Activated T-helper 2 cell treated with anti-CD3 and anti-CD28 coated beads, Interferon-gamma antibody, Interleukin-2, Interleukin-4, amounts not matched to agents 10 μg/mL and 5 μg/mL and 100 μg/mL, durations not matched to agents 14 hours and 24 hours and 36 hours (primary cell): ENCODE measurements around the gene FARP1. TPM values are rescaled to one million over a fixed set of nuclear protein-coding genes. Genes with fewer than 3 reads are reported as not detected.

Source experiments
- DNase-seq: peaks from one replicate; pipeline ENCODE4 v3.0.0; 2021; ENCODE audit warnings: low spot score
- H3K27ac Mint-ChIP-seq: one replicate; pipeline ENCODE4 v1.8.0; 2021; ENCODE audit warnings: mixed read lengths
- H3K27me3 Mint-ChIP-seq: one replicate; pipeline ENCODE4 v1.8.0; 2021; ENCODE audit warnings: low read depth, mixed read lengths
- H3K36me3 Mint-ChIP-seq: one replicate; pipeline ENCODE4 v1.8.0; 2021; ENCODE audit warnings: low read depth, mixed read lengths
- H3K4me1 Mint-ChIP-seq: one replicate; pipeline ENCODE4 v1.8.0; 2021; ENCODE audit warnings: low read depth, mixed read lengths
- H3K4me3 Mint-ChIP-seq: one replicate; pipeline ENCODE4 v1.8.0; 2021; ENCODE audit warnings: low read depth, mild to moderate bottlenecking, moderate library complexity, mixed read lengths
- H3K9me3 Mint-ChIP-seq: one replicate; pipeline ENCODE4 v1.8.0; 2021; ENCODE audit warnings: mixed read lengths
- intact Hi-C: fragments of 100-400 bp; cut with micrococcal nuclease; formaldehyde crosslinking; loops from one replicate; pipeline ENCODE4 v1.15.1; 2023
- total RNA-seq: library from RNA; stranded (reverse); gene quantifications from 2 replicates; pipeline ENCODE4 v1.2.3, GENCODE V29; 2022

Gene FARP1
- total RNA-seq, 1 donor from 2014 or later: 0.89 TPM

DNA sequence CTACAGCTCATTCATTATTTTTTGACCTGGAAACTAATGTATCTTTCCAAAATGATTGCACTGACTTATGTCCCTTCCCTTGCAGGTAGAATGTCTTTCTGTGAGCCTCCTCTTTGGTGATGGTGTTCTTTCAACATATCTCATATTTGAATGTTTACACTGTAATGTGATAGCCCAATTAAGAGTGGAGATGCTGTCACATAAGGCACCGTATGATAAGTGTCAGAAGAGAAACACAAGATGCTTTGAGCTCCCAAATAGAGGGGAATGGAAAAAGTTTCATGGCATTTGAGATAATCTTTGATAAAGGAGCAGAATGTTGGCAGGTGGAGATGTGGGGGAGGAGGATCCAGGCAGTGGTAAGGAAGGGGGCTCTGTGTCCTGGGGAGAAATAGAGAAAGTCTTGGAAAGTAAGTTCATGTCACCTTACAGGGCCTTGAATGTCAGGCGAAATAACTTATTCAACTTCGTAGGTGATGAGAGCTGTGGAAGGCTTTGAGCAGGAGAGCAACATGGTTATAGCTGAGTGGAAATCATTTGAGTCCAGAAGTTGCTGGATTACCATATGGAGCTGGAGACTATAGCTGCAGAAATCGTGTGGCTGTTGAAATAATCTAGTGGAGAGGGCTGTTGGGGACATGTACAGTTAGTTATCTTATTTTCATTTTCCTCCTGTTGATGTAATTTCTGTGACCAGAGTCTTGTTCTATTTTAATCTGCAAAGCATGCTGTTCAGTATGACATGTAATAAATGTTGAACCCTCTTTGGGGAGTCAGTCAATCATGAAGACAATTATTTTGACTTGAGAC is 44.5 kb downstream of the FARP1 start:
- no peak for DNase-seq
- Mint-ChIP-seq H3K4me1 (no peaks in the 10 kb centered on the region), H3K4me3 (no peak overlapping the region), H3K27me3 (no peaks in the 10 kb centered on the region), H3K36me3 (no peaks in the 10 kb centered on the region), H3K27ac (no peak overlapping the region), H3K9me3 (no peaks in the 10 kb centered on the region)
- intact Hi-C loops: no loop called here

DNA sequence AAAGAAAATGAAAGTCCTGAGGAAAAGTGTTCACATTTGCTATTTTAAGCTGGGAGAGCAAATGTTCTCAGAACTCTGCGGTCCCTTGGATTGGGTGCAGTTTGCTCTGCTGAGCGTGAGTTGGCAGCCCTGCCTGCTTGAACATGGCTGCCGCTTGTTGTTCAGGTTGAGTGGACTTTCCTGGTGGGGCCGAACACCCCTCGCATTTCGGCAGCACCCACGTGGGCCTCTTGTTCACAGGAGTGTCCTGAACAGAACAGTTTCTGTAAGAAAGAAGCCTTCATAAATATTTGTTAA is 45.0 kb downstream of the FARP1 start:
- DNase-seq: no peak
- Mint-ChIP-seq H3K9me3 (no peaks in the 10 kb centered on the region), H3K4me3 (no peak overlapping the region), H3K36me3 (no peaks in the 10 kb centered on the region), H3K4me1 (no peaks in the 10 kb centered on the region), H3K27me3 (no peaks in the 10 kb centered on the region), H3K27ac (no peak overlapping the region)
- intact Hi-C loops: no loop called here

DNA sequence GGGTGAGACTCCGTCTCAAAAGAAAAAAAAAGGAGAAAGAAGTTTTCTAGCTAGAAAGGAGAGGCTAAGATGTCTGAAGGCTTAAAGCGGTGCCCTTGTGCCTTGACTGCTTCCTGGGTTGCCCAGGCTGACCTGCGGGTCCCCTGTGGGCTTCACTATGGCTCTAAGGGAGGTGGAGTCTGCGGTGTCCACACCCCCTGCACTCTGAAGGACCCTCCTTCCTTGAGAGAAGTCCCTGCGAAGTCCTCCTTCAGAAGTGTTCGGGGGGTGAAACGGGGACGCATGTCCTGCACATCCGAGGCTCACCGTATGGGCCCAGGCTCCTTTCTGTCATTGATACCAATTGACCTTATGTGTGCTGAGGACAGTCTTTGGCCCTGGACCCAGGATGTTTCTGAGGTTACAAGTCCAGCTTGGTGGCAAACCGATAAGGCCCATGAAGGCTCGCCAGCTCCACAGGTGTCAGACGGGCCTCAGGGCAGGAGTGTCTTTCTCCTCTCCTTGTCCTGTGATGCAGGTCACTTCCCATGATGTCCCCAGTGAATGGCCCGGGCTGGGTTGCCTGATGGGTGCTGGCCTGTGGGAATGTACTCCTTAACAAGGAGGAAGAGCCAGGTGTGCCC is 45.8 kb downstream of the FARP1 start:
- DNase-seq: no peak
- H3K27me3 Mint-ChIP-seq: no peaks in the 10 kb centered on the region
- intact Hi-C loops: no loop called here
- no peaks in the 10 kb centered on the region for H3K9me3 Mint-ChIP-seq
- no peaks in the 10 kb centered on the region for H3K4me1 Mint-ChIP-seq
- H3K36me3 Mint-ChIP-seq: no peaks in the 10 kb centered on the region
- no peak overlapping the region for H3K4me3 Mint-ChIP-seq
- H3K27ac Mint-ChIP-seq: no peak overlapping the region

DNA sequence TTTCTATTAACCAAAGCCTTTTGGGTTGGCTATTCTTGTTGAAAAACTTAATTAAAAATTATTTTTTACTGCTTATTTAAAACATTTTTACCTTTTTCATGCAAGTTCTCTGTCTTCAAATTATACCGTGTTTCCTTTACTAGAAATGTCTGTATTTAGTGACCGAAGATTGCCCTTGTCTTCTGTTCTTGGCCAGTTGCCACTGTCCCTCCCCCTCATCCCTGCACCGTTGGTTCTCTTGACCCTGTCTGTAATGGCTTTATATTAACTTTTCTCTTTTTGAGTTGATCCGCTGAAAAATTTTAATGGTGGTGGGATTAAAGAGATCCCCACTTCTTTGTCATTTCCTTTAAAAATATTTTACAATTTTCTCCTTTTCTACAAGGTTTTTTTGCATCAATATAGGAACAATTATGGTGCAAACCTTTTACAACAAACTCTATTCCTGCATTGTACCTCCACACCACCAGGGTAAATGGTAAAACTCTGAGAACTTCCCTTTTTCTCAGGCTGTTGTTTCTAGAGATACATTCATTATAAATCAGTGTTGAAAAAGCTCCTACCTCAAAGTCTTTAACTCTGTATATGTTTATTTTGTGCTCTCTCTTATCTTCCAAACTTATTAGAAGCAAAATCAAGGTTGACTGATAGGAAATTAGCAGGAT is 47.1 kb downstream of the FARP1 start:
- Mint-ChIP-seq H3K36me3 (no peaks in the 10 kb centered on the region), H3K27ac (no peak overlapping the region)

DNA sequence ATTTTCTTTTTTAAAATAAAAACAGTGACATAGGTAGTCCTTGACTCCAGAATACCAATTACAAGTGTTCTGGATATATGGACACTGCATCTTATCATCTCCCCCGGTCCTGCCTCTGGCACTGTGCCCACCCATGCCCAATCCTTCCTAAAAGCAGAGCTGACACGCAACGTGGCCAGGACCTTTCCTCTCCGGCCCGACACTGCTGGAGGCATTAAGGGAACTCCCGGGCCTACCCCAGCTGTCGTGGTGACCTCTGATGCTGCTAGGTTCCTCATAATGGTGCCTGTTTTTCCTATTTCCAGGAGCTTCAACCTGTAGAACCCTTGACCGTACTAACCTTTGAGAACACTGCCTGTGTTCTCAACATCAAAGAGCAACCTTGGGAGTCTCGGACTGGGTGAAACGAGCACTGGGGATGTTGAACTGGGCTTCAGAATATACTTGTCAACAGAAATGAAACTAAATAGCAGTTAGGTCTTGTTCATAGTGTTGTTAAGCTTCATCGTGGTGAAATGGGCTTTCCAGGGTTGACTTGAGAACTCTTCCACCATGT is 48.1 kb downstream of the FARP1 start:
- H3K27ac Mint-ChIP-seq: no peak overlapping the region
- no peaks in the 10 kb centered on the region for H3K9me3 Mint-ChIP-seq
- H3K4me1 Mint-ChIP-seq: no peaks in the 10 kb centered on the region
- H3K4me3 Mint-ChIP-seq: no peak overlapping the region
- no peak for DNase-seq
- H3K36me3 Mint-ChIP-seq: no peaks in the 10 kb centered on the region
- H3K27me3 Mint-ChIP-seq: no peaks in the 10 kb centered on the region
- intact Hi-C loops: no loop called here

More for the DNA sequence above, 47.1 kb downstream of the FARP1 start:
- no peak overlapping the region for H3K4me3 Mint-ChIP-seq
- DNase-seq: no peak
- H3K4me1 Mint-ChIP-seq: no peaks in the 10 kb centered on the region
- H3K9me3 Mint-ChIP-seq: no peaks in the 10 kb centered on the region
- intact Hi-C loops: no loop called here
- H3K27me3 Mint-ChIP-seq: no peaks in the 10 kb centered on the region

DNA sequence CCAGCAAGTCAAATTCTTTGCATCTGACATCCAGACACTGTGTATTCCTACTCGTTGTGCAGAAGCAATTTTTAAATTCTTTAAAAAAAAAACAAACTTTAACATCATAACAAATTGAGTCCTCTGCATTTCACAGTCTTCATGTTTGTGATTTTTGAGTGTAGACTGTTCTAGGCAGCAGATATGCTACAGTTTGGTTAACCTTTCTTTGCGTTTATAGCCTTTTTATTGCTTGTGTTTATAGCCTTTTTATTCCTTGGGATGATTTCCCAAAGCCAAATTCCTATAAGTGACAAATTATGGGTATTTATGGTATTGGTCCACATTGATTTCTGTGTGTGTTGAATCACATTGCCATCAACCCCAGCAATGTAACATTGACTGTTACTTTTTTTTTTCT is 49.1 kb downstream of the FARP1 start:
- no peak overlapping the region for H3K4me3 Mint-ChIP-seq
- DNase-seq: no peak
- no peaks in the 10 kb centered on the region for H3K36me3 Mint-ChIP-seq
- intact Hi-C loops: no loop called here
- no peaks in the 10 kb centered on the region for H3K9me3 Mint-ChIP-seq
- H3K4me1 Mint-ChIP-seq: no peaks in the 10 kb centered on the region
- H3K27me3 Mint-ChIP-seq: no peaks in the 10 kb centered on the region
- H3K27ac Mint-ChIP-seq: no peak overlapping the region

DNA sequence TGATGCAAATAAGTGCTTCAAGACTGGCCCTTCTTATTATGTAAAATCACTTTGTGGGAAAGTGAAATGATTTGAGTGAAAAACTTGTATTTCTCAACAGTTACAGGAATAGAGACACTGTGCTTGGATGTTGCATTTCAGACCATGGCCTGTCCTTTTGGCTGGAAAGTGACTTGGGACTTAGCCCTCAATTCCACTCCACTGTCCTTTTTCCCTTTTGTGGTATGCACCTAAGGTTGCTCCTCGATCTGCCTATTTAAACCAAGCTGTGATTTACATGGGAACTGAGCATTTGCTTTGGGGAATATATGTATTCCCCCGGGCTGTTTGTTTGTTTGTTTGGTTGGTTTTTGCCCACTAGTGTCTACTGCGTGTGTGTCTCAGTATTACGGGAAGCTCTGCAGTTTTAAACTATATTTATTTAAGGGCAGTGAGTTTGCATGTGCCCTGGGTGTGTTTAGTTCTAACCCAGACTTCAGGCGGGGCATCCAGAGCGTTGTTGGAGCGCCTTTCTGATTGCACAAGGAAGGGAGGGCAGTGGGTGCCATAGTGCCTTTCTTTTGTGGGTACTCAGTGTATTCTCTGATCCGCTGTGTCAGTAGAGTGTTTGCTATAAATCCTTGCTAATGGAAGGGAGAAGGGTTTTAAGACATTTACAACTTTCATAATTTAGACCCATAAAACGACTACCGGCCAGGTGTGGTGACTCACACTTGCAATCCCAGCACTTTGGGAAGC is 52.3 kb downstream of the FARP1 start:
- Mint-ChIP-seq H3K27ac (no peak overlapping the region), H3K27me3 (no peaks in the 10 kb centered on the region), H3K4me3 (no peak overlapping the region), H3K36me3 (no peaks in the 10 kb centered on the region), H3K9me3 (no peaks in the 10 kb centered on the region), H3K4me1 (no peaks in the 10 kb centered on the region)
- intact Hi-C loops: no loop called here
- no peak for DNase-seq

DNA sequence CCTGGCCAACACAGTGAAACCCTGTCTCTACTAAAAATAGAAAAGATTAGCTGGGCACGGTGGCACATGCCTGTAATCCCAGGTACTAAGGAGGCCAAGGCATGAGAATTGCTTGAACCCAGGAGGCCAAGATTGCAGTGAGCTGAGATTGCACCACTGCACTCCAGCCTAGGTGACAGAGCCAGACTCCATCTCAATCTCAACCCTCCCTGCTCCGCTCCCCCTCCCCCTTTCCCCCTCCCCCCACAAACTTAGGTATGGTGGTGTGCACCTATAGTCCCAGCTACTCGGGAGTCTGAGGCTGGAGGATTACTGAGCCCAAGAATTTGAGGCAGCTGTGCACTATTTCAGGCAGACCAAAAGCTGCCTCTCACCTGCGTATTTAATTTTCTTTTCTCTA is 55.8 kb downstream of the FARP1 start:
- Mint-ChIP-seq H3K4me3 (no peak overlapping the region), H3K9me3 (no peaks in the 10 kb centered on the region), H3K36me3 (no peaks in the 10 kb centered on the region), H3K4me1 (no peaks in the 10 kb centered on the region), H3K27me3 (no peaks in the 10 kb centered on the region), H3K27ac (no peak overlapping the region)
- intact Hi-C loops: no loop called here
- no peak for DNase-seq

DNA sequence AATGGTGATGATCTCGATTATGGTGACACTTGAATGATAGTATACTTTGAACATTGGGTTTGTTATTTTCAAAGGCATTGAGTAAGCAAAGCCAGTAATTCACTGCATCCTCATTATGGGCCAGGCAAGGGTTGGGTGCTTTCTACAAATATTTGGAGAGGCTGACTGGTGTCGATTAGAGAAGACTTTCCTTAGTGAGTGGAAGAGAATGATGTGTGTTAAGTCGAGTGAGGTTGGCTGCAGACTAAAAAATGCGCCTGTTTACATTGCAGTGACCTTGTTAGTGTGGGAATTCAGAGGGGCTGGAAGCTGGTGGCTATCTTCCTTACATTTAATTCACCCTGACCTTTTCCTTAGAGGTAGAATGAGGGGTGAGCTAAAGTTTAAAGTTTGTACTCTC is 56.6 kb downstream of the FARP1 start:
- intact Hi-C loops: no loop called here
- Mint-ChIP-seq H3K36me3 (no peaks in the 10 kb centered on the region), H3K4me1 (no peaks in the 10 kb centered on the region), H3K9me3 (no peaks in the 10 kb centered on the region), H3K4me3 (no peak overlapping the region), H3K27ac (no peak overlapping the region), H3K27me3 (no peaks in the 10 kb centered on the region)
- no peak for DNase-seq

DNA sequence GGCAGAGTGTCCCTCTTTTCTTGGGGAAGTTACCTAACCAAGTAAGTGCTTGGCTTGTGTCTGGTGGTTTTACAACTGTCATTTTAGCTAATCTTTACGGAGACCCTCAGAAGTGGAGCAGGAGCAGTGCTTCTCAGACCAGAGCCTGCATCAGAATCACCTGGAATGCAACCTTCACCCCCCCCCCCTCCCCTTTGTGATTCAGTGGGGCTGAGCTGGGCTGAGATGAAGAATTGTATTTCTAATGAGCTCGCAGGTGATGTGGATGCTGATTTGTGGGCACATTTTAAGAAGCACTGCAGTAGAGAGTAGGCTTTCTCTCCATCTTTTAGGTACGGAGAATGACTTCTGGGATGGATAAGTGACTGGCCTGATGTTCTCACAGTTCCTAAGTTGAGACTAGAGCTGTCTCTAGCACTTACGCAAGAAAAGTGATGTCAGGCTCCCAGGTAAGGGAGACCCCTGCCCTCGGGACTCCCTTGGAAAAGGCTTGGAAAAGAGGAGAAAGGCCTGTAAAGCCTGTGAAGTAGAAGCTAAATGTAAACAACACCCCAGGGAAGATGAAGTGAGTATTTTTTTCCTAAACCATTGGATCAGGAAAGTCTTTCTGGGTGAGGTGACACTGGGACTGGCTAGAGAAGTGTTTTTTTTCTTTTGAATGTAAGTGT is 57.5 kb downstream of the FARP1 start:
- no peaks in the 10 kb centered on the region for H3K4me1 Mint-ChIP-seq
- H3K4me3 Mint-ChIP-seq: no peak overlapping the region
- intact Hi-C loops: no loop called here
- no peaks in the 10 kb centered on the region for H3K36me3 Mint-ChIP-seq
- H3K9me3 Mint-ChIP-seq: no peaks in the 10 kb centered on the region
- H3K27ac Mint-ChIP-seq: no peak overlapping the region
- DNase-seq: no peak
- no peaks in the 10 kb centered on the region for H3K27me3 Mint-ChIP-seq

DNA sequence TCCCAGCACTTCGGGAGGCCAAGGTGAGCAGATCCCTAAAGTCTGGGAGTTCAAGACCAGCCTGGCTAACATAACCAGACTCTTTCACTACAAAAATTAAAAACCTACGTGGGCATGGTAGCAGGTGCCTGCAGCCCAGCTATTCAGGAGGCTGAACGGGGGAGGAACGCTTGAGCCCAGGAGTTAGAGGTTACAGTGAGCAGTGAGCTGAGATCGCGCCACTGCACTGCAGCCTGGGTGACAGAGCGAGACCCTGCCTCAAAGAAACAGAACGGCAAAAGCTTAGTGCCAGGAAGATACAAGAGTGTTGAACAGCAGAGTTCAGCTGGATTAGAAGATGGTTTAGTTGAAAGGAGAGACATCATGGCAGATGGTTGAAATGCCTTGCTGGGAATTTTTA is 58.3 kb downstream of the FARP1 start:
- H3K27ac Mint-ChIP-seq: no peak overlapping the region
- peaks cover 4% of the 10 kb centered on the region for H3K9me3 Mint-ChIP-seq
- no peak overlapping the region for H3K4me3 Mint-ChIP-seq
- DNase-seq: no peak
- no peaks in the 10 kb centered on the region for H3K4me1 Mint-ChIP-seq
- H3K36me3 Mint-ChIP-seq: no peaks in the 10 kb centered on the region
- intact Hi-C loops: no loop called here
- no peaks in the 10 kb centered on the region for H3K27me3 Mint-ChIP-seq

DNA sequence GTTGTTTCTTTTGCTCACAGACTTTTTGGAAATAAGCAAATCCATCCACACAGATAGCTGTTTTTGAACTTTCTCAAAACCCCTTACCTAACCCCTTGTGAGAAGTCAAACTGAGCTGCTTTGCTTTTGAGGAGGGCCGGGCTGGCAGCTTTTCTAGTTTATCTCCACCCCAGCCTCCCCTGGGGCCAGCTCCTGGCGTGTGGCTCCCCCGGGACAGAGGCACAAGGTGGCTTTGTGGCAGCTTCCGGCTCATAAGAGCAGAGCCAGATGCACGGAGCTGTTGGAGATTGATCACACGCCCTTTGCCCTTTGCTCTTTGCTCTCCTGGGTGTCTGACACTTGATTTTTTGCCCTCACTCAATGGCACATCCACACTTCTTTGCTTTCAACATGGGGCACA is 59.1 kb downstream of the FARP1 start:
- no peaks in the 10 kb centered on the region for H3K36me3 Mint-ChIP-seq
- H3K27me3 Mint-ChIP-seq: no peaks in the 10 kb centered on the region
- H3K27ac Mint-ChIP-seq: no peak overlapping the region
- H3K9me3 Mint-ChIP-seq: peaks cover 4% of the 10 kb centered on the region
- no peak overlapping the region for H3K4me3 Mint-ChIP-seq
- no peak for DNase-seq
- H3K4me1 Mint-ChIP-seq: no peaks in the 10 kb centered on the region
- intact Hi-C loops: no loop called here
